K562 (cell line): ENCODE measurements around the gene ABCB4. TPM values are rescaled to one million over a fixed set of nuclear protein-coding genes. Genes with fewer than 3 reads are reported as not detected.

ENCODE experiments used
- ATAC-seq: fragments of 200-7000 bp; cut with Tn5 transposase; 3 replicates; pipeline ENCODE4 v1.9.1; 2020; ENCODE audit warnings: moderate library complexity
- BruUV-seq: library from RNA; stranded (reverse); fragments of 400-500 nt; replicated peaks from 2 replicates; lab custom pipeline; 2021; lab: Mats Ljungman, UMichigan
- CTCF ChIA-PET: fragments of 300-600 bp; formaldehyde crosslinking; extraction: SDS; loops from one replicate; lab custom pipeline; 2021; ENCODE audit warnings: low intra/inter-chr PET ratio; lab: Yijun Ruan, JAX
- POLR2A ChIA-PET: fragments of 300-600, 350-650 bp; sonication (Branson Sonifier 250); formaldehyde crosslinking; extraction: SDS; loops from one replicate; lab custom pipeline; 2021; ENCODE audit warnings: antibody characterized with exemption, inconsistent platforms; lab: Yijun Ruan, JAX
- DNase-seq, 4 experiments: peaks; one replicate each; pipeline versions ENCODE4 v3.0.0 to v3.0.0-alpha.2; 2011 to 2018; ENCODE audit warnings: low spot score in 3 of 4, mixed read lengths in 3 of 4; ENCODE audit errors: extremely low read depth in 1 of 4
- FAIRE-seq: peaks from 2 replicates; lab custom pipeline; 2011; peaks lifted over from hg19 to GRCh38; lab: Jason Lieb, UNC
- H2AFZ ChIP-seq: 2 replicates; pipeline ENCODE4 v1.6.0; 2011; ENCODE audit warnings: low read depth, low read length, control low read depth, inconsistent platforms
- H3K27ac ChIP-seq: fragments of 200-600 bp; 3 replicates; pipeline ENCODE4 v1.8.0; 2011; ENCODE audit warnings: low read depth, mild to moderate bottlenecking, control low read depth, inconsistent platforms, low read length, moderate library complexity, mixed read lengths; ENCODE audit errors: extremely low read depth
- H3K27me3 ChIP-seq, 2 experiments: fragments of 300-600 bp in 1 of 2; 2 replicates in 1 of 2; 3 replicates in 1 of 2; pipeline versions ENCODE4 v1.6.0 to v1.8.0; 2011; ENCODE audit warnings: inconsistent platforms in 2 of 2, low read length in 2 of 2, mild to moderate bottlenecking in 1 of 2, mixed read lengths in 1 of 2, moderate library complexity in 1 of 2; ENCODE audit not compliant: control insufficient read depth in 2 of 2, insufficient read depth in 2 of 2
- H3K36me3 ChIP-seq: fragments of 300-600 bp; 3 replicates; pipeline ENCODE4 v1.8.0; 2011; ENCODE audit warnings: mild to moderate bottlenecking, low read length, inconsistent platforms; ENCODE audit not compliant: control insufficient read depth, insufficient read depth
- H3K4me1 ChIP-seq, 2 experiments: fragments of 200-600 bp in 1 of 2; replicated peaks in 1 of 2; 2 replicates in 1 of 2; 3 replicates in 1 of 2; pipeline versions ENCODE4 v1.5.1 to v1.8.0; 2011; ENCODE audit warnings: inconsistent platforms in 2 of 2, low read length in 2 of 2, mild to moderate bottlenecking in 1 of 2, mixed read lengths in 1 of 2, moderate library complexity in 1 of 2; ENCODE audit not compliant: control insufficient read depth in 2 of 2, insufficient read depth in 2 of 2
- H3K4me2 ChIP-seq: 2 replicates; pipeline ENCODE4 v1.6.1; 2011; ENCODE audit warnings: low read length, control low read depth, inconsistent platforms, mixed read lengths; ENCODE audit not compliant: insufficient read depth
- H3K4me3 ChIP-seq: fragments of 200-600 bp; sonication (generic), shearing (Covaris generic); 2 replicates; pipeline ENCODE4 v1.5.1; 2016; ENCODE audit warnings: control low read depth, inconsistent platforms
- H3K79me2 ChIP-seq: fragments of 200-600 bp; 3 replicates; pipeline ENCODE4 v1.8.0; 2011; ENCODE audit warnings: low read length, inconsistent platforms; ENCODE audit not compliant: control insufficient read depth, insufficient read depth
- H3K9ac ChIP-seq, 2 experiments: 2 replicates each; pipeline versions ENCODE4 v1.6.0 to v1.6.1; 2011; ENCODE audit warnings: low read depth in 2 of 2, low read length in 2 of 2, control low read depth in 1 of 2, inconsistent platforms in 1 of 2, mild to moderate bottlenecking in 1 of 2, mixed read lengths in 1 of 2; ENCODE audit not compliant: insufficient read depth in 1 of 2
- H3K9me1 ChIP-seq: one replicate; pipeline ENCODE4 v1.6.0; 2011; ENCODE audit warnings: inconsistent platforms, mild to moderate bottlenecking, low read length, moderate library complexity; ENCODE audit not compliant: control insufficient read depth, insufficient read depth
- H3K9me3 ChIP-seq: replicated peaks from 2 replicates; pipeline ENCODE4 v1.5.1; 2011; ENCODE audit warnings: low read depth, low read length, inconsistent platforms; ENCODE audit not compliant: control insufficient read depth, insufficient read depth
- H4K20me1 ChIP-seq: replicated peaks from 2 replicates; pipeline ENCODE4 v1.6.1; 2011; ENCODE audit warnings: low read length, inconsistent platforms, mixed read lengths; ENCODE audit not compliant: control insufficient read depth, insufficient read depth
- CBFA2T3 ChIP-seq: fragments of 450-650 bp; IDR thresholded peaks from 2 replicates; pipeline ENCODE4 v1.6.1; 2017
- HMBOX1 ChIP-seq: sonication (generic); IDR thresholded peaks from 2 replicates; pipeline ENCODE4 v1.6.1; 2016
- HNRNPH1 ChIP-seq: fragments of 200-400 bp; formaldehyde crosslinking; optimal IDR thresholded peaks from 2 replicates; pipeline ENCODE3; 2017; ENCODE audit warnings: low read depth, mild to moderate bottlenecking, low read length, moderate library complexity
- MED1 ChIP-seq: sonication (generic); formaldehyde crosslinking; IDR thresholded peaks from 2 replicates; pipeline ENCODE4 v1.8.1; 2023; ENCODE audit warnings: missing genetic modification reagents, borderline replicate concordance
- WGBS: fragments of 100-300 bp; shearing (Covaris generic); methylation state at CpG from one replicate; pipeline ENCODE4 v1.1.6; 2016; ENCODE audit warnings: low coverage, mixed read lengths; ENCODE audit not compliant: insufficient coverage; ENCODE audit errors: missing lambda C conversion rate; 5-methylcytosine and 5-hydroxymethylcytosine counted together
- in situ Hi-C: fragments of 300-500 bp; cut with MboI; formaldehyde crosslinking; loops from 4 replicates; pipeline ENCODE4 v1.15.0; 2018; ENCODE audit warnings: inconsistent platforms, mixed read lengths
- intact Hi-C: fragments of 100-400 bp; cut with micrococcal nuclease; formaldehyde crosslinking; loops from 2 replicates; pipeline ENCODE4 v1.14.2; 2022
- polyA plus RNA-seq, 8 experiments: library from polyadenylated mRNA; depleted of rRNA in 4 of 8; stranded (reverse) in 5 of 8; unstranded in 3 of 8; fragments of >200 nt; fragmentation: Nextera tagmentation in 2 of 8; fragmentation: Illumina TruSeq in 1 of 8; extraction: Ambion mirVana in 2 of 8; extraction: Trizol in 1 of 8; gene quantifications; 2 replicates each; pipeline versions ENCODE4 v1.2.1 to v1.2.3, GENCODE V29; 2011 to 2014; ENCODE audit warnings: inconsistent platforms in 1 of 8, missing spikeins in 1 of 8
- total RNA-seq, 7 experiments: library from RNA; depleted of rRNA in 6 of 7; stranded (reverse); fragments of >200 nt in 6 of 7; fragmentation: Illumina TruSeq in 2 of 7; extraction: Trizol in 2 of 7; gene quantifications; 2 replicates each; pipeline versions ENCODE4 v1.2.1 to v1.2.3, GENCODE V29; 2011 to 2021; ENCODE audit warnings: low replicate concordance in 1 of 7

Gene ABCB4
- total and polyA plus RNA-seq, 9 of the 15 experiments (the other 6 are each of a cell fraction or from before 2014, with no cell fraction given), result 0.06 to 0.73 (median 0.40) TPM

GRCh38 chr7:87414794-87415188 lies 60.7 kb downstream of the ABCB4 start:
- DNase-seq (no peak), FAIRE-seq (no peak), ATAC-seq (no peak)
- ChIA-PET CTCF (interaction anchor here (5.1 kb wide), 1 partner anchor 102 kb away, joined by 104 read pairs; no protein-coding TSS in a partner anchor), POLR2A (interaction anchor here (0.9 kb wide), 1 partner anchor 92 kb away, joined by 3 read pairs; no protein-coding TSS in a partner anchor)
- no peak overlapping the region for H3K9ac ChIP-seq
- no peak overlapping the region; the same call in 1 of the 2 replicates for H2AFZ ChIP-seq
- in situ Hi-C loops (loop anchor here (25.0 kb wide), 1 partner anchor 502 kb away; no protein-coding TSS in a partner anchor), intact Hi-C loops (loop anchor here (10.0 kb wide), 1 partner anchor 500 kb away; no protein-coding TSS in a partner anchor)
- peak; percentile 39; the same call in 1 of the 2 replicates for TF ChIP-seq CBFA2T3
- TF ChIP-seq HMBOX1, result peak; percentile 82
- TF ChIP-seq HNRNPH1, result no peak
- TF ChIP-seq MED1 (CRISPR knock-in tag), result no peak
- no peaks in the 10 kb centered on the region for H3K9me3 ChIP-seq
- no peak overlapping the region for H3K27ac ChIP-seq
- BruUV-seq, result no TSS peak
- no peak overlapping the region for H3K4me3 ChIP-seq
- H3K9me1 ChIP-seq, result no peaks in the 10 kb centered on the region
- no peaks in the 10 kb centered on the region for H3K36me3 ChIP-seq
- no peaks in the 10 kb centered on the region for H4K20me1 ChIP-seq
- no peak overlapping the region for H3K4me2 ChIP-seq
- H3K27me3 ChIP-seq, result no peaks in the 10 kb centered on the region
- H3K79me2 ChIP-seq, result no peaks in the 10 kb centered on the region
- 0% methylated on average over 2 of the region's 2 CpGs for WGBS
- H3K4me1 ChIP-seq, result no peaks in the 10 kb centered on the region
